Measurements from ENCODE around the gene CTSA.

The CTSA gene

DNA sequence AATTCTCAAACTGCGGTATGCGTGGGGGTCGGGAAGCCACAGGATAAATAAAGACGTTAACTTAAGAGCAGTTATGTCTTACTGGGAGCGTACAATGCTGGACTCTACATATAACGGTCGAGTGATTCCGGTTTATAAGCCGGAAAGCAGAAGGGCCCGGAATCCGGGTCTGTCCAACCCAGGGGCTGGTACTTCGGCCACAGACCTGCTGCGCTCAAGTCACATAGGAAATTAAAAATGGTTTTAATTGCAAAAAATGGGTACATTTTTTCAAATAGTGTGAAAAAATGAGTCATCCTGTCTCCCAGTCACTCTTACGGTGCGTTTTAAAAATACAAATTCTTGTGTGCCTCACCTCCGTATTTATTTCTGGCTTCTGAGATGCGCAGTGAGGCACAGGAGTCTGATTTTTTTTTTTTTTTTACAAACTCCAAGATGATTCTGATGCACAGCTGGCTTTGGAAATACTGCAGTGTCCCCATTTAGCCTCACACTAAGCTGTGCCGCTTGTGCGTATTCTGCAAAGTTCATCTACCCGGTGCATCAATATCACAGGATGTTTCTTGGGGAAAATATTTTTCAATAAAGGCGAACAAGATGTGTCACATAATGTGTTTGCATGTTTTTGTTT, 44.4 kb downstream of the CTSA start:
- TF ChIP-seq, protein P1, sequence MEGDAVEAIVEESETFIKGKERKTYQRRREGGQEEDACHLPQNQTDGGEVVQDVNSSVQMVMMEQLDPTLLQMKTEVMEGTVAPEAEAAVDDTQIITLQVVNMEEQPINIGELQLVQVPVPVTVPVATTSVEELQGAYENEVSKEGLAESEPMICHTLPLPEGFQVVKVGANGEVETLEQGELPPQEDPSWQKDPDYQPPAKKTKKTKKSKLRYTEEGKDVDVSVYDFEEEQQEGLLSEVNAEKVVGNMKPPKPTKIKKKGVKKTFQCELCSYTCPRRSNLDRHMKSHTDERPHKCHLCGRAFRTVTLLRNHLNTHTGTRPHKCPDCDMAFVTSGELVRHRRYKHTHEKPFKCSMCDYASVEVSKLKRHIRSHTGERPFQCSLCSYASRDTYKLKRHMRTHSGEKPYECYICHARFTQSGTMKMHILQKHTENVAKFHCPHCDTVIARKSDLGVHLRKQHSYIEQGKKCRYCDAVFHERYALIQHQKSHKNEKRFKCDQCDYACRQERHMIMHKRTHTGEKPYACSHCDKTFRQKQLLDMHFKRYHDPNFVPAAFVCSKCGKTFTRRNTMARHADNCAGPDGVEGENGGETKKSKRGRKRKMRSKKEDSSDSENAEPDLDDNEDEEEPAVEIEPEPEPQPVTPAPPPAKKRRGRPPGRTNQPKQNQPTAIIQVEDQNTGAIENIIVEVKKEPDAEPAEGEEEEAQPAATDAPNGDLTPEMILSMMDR (conservative IDR thresholded peaks at IDR 0.05; ENCODE audit: low read depth, low read length), result no peak
- DNase-seq (ENCODE audit: low read depth), result no peak
- H3K4me3 ChIP-seq (ENCODE audit: low read length), result peak overlapping the region; percentile 86

DNA sequence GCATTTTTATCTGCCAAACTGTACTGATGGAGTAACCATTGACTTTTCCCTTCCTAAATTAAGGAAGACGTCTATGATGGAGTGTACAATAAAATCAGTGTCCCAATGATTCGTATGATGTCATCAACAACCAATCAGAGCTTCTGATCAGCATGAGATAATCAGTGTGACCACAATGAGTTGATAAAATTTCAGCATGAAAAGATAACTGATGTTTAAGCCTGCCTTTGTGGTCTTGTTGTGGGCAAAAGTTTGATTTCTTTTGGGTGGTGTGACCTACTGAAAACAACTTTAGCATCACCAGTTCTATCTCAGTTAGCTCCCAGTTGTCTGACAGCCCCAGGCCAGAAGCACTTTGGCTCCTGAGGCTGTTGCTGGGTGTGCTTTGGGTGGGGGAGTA, 46.6 kb downstream of the CTSA start:
- TF ChIP-seq, protein P1 (conservative IDR thresholded peaks at IDR 0.05; ENCODE audit: low read depth, low read length), result no peak
- H3K4me3 ChIP-seq (ENCODE audit: low read length), result no peak overlapping the region
- DNase-seq (ENCODE audit: low read depth), result no peak

DNA sequence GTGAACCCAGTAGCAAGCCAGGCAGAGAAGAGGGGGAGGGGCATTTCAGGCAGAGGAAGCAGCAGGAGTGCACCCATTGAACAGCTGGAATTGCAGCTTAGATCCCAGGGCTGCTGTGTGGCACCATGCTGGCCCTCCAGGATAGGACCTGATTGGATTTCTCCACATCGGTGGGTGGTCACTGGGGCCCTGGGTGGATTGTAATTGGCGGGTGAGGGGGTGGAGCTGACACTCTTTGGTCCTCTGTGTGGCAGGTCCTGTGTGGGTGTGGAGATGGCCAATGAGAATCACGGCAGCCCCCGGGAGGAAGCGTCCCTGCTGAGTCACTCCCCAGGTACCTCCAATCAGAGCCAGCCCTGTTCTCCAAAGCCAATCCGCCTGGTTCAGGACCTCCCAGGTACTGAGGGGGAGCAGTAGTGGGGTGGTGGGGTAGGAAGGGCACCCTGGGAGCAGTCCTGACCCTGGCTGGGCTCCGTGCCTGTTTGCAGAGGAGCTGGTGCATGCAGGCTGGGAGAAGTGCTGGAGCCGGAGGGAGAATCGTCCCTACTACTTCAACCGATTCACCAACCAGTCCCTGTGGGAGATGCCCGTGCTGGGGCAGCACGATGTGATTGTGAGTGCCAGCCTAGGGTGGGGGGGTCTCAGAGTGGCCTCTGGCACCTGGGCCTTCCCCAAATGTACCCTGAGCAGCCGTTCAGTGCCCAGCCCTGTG, 47.7 kb downstream of the CTSA start:
- no peak overlapping the region for H3K4me3 ChIP-seq (ENCODE audit: low read length)
- TF ChIP-seq, protein P1 (conservative IDR thresholded peaks at IDR 0.05; ENCODE audit: low read depth, low read length), result no peak
- DNase-seq (ENCODE audit: low read depth), result no peak

DNA sequence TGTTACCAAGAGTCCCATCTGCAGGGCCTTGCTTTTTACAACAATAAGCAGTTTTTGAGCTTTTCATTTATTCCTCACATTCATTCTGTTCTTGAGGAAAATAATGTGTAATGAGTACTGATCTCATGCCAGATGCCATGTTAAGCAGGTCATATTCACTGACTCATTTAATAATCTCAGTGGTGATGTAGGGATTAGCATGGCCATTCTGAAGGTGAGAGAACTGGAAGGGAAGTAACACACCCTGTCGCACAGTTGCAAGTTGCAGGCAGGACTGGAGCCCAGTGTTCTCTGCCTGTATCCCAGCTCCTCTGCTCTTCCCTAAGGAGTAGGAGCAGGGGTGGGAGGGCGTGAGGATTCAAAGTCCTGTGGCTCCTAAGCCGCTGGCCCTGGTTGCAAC, 48.9 kb downstream of the CTSA start:
- DNase-seq (ENCODE audit: low read depth), result peak; percentile 75
- TF ChIP-seq, protein P1 (conservative IDR thresholded peaks at IDR 0.05; ENCODE audit: low read depth, low read length), result peak; percentile 16
- no peak overlapping the region for H3K4me3 ChIP-seq (ENCODE audit: low read length)

DNA sequence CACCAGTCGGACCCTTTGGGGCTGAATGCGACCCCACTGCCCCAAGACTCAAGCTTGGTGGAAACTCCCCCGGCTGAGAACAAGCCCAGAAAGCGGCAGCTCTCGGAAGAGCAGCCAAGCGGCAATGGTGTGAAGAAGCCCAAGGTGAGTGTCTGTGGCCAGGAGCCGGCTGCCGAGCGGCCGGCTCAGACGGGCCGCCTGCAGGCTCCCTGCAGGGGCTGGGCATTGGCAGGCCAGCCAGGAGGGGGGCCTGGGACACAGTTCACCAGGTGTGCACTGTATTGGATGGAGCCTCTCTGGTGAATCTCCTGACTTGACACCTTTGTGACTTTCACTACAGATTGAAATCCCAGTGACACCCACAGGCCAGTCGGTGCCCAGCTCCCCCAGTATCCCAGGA, 49.3 kb downstream of the CTSA start:
- no peak overlapping the region for H3K4me3 ChIP-seq (ENCODE audit: low read length)
- DNase-seq (ENCODE audit: low read depth), result no peak
- TF ChIP-seq, protein P1 (conservative IDR thresholded peaks at IDR 0.05; ENCODE audit: low read depth, low read length), result no peak

DNA sequence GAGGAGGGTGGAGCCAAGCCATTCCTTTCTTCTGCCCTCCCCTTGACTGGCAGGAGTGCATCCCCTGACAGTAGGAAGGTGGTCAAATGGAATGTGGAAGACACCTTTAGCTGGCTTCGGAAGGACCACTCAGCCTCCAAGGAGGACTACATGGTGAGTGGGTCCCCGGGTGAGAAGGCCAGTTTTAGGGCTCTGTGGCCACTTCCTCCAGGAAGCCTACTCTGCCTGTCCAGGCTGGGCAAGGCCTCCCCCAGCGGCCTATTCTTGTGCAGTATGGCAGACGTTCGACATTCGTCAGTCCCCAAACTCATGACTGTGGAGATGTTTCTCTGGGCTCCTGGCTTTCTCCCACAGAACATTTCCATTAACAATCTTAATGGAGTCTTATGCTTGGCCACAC, 52.5 kb downstream of the CTSA start:
- no peak for DNase-seq (ENCODE audit: low read depth)
- TF ChIP-seq, protein P1 (conservative IDR thresholded peaks at IDR 0.05; ENCODE audit: low read depth, low read length), result no peak
- H3K4me3 ChIP-seq (ENCODE audit: low read length), result no peak overlapping the region
